ENCODE measurements around the gene TMEM121B. TPM values are rescaled to one million over a fixed set of nuclear protein-coding genes. Genes with fewer than 3 reads are reported as not detected.
A peak's percentile ranks its signal among the peaks of the same experiment; 100 is the strongest.

The TMEM121B gene
- total RNA-seq, 2 experiments from 2014 or later: 0.13 to 0.14 TPM

DNA sequence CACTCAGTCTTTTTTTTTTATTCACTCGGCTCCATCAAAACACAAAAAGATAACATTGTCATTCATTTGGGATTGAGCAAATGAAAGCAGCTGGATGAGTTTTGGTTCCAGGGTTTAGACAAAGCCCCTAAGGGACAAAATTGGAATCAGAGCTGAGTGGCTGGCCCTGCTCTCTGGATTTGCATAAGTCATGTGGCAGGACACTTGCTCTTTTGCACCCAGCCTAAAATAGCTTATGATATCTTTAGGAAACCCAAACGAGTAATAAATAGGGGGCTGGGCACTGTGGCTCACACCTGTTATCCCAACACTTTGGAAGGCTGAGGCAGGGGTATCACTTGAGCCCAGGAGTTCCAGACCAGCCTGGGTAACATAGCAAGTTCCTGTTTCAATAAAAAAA is 11.0 kb upstream of the TMEM121B start:
- CTCF ChIA-PET: interaction anchor here (0.8 kb wide), 1 partner anchor 40 kb away, joined by 4 read pairs; no protein-coding TSS in a partner anchor
- peaks cover 8% of the 10 kb centered on the region for H3K36me3 Mint-ChIP-seq (ENCODE audit: low read depth)
- TF ChIP-seq, protein P1, sequence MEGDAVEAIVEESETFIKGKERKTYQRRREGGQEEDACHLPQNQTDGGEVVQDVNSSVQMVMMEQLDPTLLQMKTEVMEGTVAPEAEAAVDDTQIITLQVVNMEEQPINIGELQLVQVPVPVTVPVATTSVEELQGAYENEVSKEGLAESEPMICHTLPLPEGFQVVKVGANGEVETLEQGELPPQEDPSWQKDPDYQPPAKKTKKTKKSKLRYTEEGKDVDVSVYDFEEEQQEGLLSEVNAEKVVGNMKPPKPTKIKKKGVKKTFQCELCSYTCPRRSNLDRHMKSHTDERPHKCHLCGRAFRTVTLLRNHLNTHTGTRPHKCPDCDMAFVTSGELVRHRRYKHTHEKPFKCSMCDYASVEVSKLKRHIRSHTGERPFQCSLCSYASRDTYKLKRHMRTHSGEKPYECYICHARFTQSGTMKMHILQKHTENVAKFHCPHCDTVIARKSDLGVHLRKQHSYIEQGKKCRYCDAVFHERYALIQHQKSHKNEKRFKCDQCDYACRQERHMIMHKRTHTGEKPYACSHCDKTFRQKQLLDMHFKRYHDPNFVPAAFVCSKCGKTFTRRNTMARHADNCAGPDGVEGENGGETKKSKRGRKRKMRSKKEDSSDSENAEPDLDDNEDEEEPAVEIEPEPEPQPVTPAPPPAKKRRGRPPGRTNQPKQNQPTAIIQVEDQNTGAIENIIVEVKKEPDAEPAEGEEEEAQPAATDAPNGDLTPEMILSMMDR (IDR thresholded peaks at IDR 0.05): no peak
- no peak overlapping the region for H3K4me3 Mint-ChIP-seq
- POLR2A ChIA-PET: interaction anchor here (0.9 to 1.1 kb wide), 2 partner anchors 13 to 15 kb away, joined by 3 read pairs; no protein-coding TSS in a partner anchor
- intact Hi-C loops (cut with micrococcal nuclease): no loop called here
- peaks cover 4% of the 10 kb centered on the region for H3K4me1 Mint-ChIP-seq (ENCODE audit: low read depth)
- no peaks in the 10 kb centered on the region for H3K27me3 Mint-ChIP-seq
- H3K9me3 Mint-ChIP-seq: no peaks in the 10 kb centered on the region
- no peak for ATAC-seq
- DNase-seq: no peak
- no peak overlapping the region for H3K27ac Mint-ChIP-seq

GRCh38 chr22:17131686-17132085 is 10.5 kb upstream of the TMEM121B start:
- TF ChIP-seq, protein P1 (IDR thresholded peaks at IDR 0.05): no peak
- peaks cover 6% of the 10 kb centered on the region for H3K36me3 Mint-ChIP-seq (ENCODE audit: low read depth)
- ChIA-PET POLR2A (interaction anchor here (0.9 to 1.1 kb wide), 2 partner anchors 14 to 15 kb away, joined by 3 read pairs; no protein-coding TSS in a partner anchor), CTCF (interaction anchor here (0.8 kb wide), 1 partner anchor 40 kb away, joined by 4 read pairs; no protein-coding TSS in a partner anchor)
- no peaks in the 10 kb centered on the region for H3K9me3 Mint-ChIP-seq
- ATAC-seq (no peak), DNase-seq (no peak)
- H3K4me1 Mint-ChIP-seq (ENCODE audit: low read depth): peaks cover 4% of the 10 kb centered on the region
- no peaks in the 10 kb centered on the region for H3K27me3 Mint-ChIP-seq
- no peak overlapping the region for H3K27ac Mint-ChIP-seq
- no peak overlapping the region for H3K4me3 Mint-ChIP-seq
- intact Hi-C loops (cut with micrococcal nuclease): no loop called here

DNA sequence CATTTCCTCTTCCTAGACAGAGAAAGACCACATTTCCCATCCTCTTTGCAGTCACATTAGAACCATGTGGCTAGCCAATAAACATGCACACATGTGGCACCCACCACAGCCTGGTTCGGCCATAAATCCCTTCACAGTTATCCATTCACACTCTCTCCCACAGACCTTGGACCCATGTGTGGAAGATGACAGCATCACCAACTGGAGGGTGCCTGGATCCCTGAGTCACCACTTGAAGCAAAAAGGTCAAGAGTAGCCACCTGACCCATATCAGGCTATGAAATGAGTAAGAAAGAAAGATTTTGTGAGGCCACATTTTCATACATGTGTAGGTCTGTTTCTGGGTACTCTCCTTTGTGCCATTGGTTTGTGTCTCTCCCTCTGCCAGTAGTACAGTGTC is 9.0 kb upstream of the TMEM121B start:
- CTCF ChIA-PET: no interaction called here
- Mint-ChIP-seq H3K27me3 (no peaks in the 10 kb centered on the region), H3K27ac (no peak overlapping the region), H3K4me3 (no peak overlapping the region), H3K4me1 (ENCODE audit: low read depth) (peaks cover 4% of the 10 kb centered on the region), H3K9me3 (no peaks in the 10 kb centered on the region), H3K36me3 (ENCODE audit: low read depth) (peaks cover 4% of the 10 kb centered on the region)
- peak; percentile 61 for ATAC-seq
- intact Hi-C loops (cut with micrococcal nuclease): no loop called here
- POLR2A ChIA-PET: no interaction called here
- TF ChIP-seq, protein P1 (IDR thresholded peaks at IDR 0.05): no peak
- DNase-seq: no peak

DNA sequence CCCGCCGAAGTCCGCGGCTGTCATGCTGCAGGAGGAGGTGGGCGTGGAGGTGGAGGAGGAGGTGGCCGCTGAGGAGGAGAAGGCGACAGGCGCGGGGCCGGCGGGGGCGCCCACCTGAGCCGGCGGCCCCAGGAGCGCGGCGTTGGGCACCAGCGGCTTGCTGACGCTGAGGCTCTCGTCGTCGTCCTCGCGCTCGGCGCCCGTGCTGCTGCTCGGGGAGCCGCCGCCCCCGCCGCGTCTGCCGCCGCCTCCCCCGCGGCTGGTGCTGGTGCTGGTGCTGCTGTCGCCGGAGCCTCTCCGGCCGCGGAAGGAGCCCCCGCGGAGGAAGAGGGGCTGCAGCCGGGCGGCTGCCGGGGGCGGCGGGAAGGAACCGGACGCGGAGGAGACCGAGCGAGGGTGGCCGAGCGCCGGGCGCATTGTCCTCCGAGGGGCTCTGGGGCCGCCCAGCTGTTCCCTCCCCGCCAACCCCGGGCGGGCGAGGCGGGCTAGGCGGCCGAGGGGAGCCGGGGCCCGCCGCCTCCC is 388 bp downstream of the TMEM121B start:
- TF ChIP-seq, protein P1 (IDR thresholded peaks at IDR 0.05): no peak
- ChIA-PET CTCF (interaction anchor here (1.8 kb wide), 1 partner anchor 51 kb away, joined by 5 read pairs; no protein-coding TSS in a partner anchor), POLR2A (no interaction called here)
- ATAC-seq (peak; percentile 28), DNase-seq (peak; percentile 36)
- peaks cover 18% of the 10 kb centered on the region for H3K27me3 Mint-ChIP-seq
- H3K36me3 Mint-ChIP-seq (ENCODE audit: low read depth): no peaks in the 10 kb centered on the region
- H3K9me3 Mint-ChIP-seq: no peaks in the 10 kb centered on the region
- intact Hi-C loops (cut with micrococcal nuclease): no loop called here
- H3K4me3 Mint-ChIP-seq: no peak overlapping the region
- H3K27ac Mint-ChIP-seq: no peak overlapping the region
- peaks cover 37% of the 10 kb centered on the region for H3K4me1 Mint-ChIP-seq (ENCODE audit: low read depth)

- H3K27ac Mint-ChIP-seq: no peak overlapping the region
- POLR2A ChIA-PET: no interaction called here
- DNase-seq (peak; percentile 62), ATAC-seq (peak; percentile 40)
- TF ChIP-seq, protein P1 (IDR thresholded peaks at IDR 0.05): no peak
- CTCF ChIA-PET: interaction anchor here (1.1 to 1.8 kb wide), 3 partner anchors 8 to 52 kb away, joined by 3 to 5 read pairs (median 4); no protein-coding TSS in a partner anchor
- H3K36me3 Mint-ChIP-seq (ENCODE audit: low read depth): no peaks in the 10 kb centered on the region
- no peak overlapping the region for H3K4me3 Mint-ChIP-seq
- no peaks in the 10 kb centered on the region for H3K9me3 Mint-ChIP-seq
- H3K4me1 Mint-ChIP-seq (ENCODE audit: low read depth): peaks cover 42% of the 10 kb centered on the region
- peaks cover 18% of the 10 kb centered on the region for H3K27me3 Mint-ChIP-seq
- intact Hi-C loops (cut with micrococcal nuclease): no loop called here
These were observed 879 bp downstream of the TMEM121B start for GRCh38 chr22:17120281-17120680.

Data from activated CD8-positive, alpha-beta T cell treated with anti-CD3 and anti-CD28 coated beads for 36 hours (primary cell).